ENCODE measurements around the gene L1CAM.

- TF ChIP-seq EZH2 (IDR thresholded peaks at IDR 0.05) (no peak), POLR2AphosphoS5 (IDR thresholded peaks at IDR 0.05; ENCODE audit: borderline replicate concordance, low read depth, low read length) (no peak), FOXP2 (optimal IDR thresholded peaks at IDR 0.05; ENCODE audit: control extremely low read depth, extremely low read length, insufficient read depth) (no peak)
Observed at GRCh38 chrX:153853180-153853901, 32.6 kb downstream of the L1CAM start.

Measured in SK-N-MC (cell line).